Neural progenitor cell (in vitro differentiated cells): ENCODE results near the gene ZDHHC19. TPM values are rescaled to one million over a fixed set of nuclear protein-coding genes. Genes with fewer than 3 reads are reported as not detected.

Source experiments
- DNase-seq: peaks from one replicate; pipeline ENCODE4 v3.0.0-alpha.2; 2016; ENCODE audit warnings: low spot score
- H2AFZ ChIP-seq: fragments of 200-600 bp; sonication (generic); replicated peaks from 2 replicates; pipeline ENCODE4 v1.6.1; 2016; ENCODE audit warnings: antibody characterized with exemption
- H3F3A ChIP-seq: fragments of 200-600 bp; sonication (generic); 2 replicates; pipeline ENCODE4 v1.6.1; 2016; ENCODE audit warnings: antibody characterized with exemption, low read depth
- H3K27ac ChIP-seq: fragments of 200-600 bp; sonication (generic); 2 replicates; pipeline ENCODE4 v1.5.1; 2016; ENCODE audit warnings: mild to moderate bottlenecking
- H3K27me3 ChIP-seq: fragments of 200-600 bp; sonication (generic); 2 replicates; pipeline ENCODE4 v1.6.1; 2016; ENCODE audit warnings: mild to moderate bottlenecking, moderate library complexity
- H3K36me3 ChIP-seq: fragments of 200-600 bp; sonication (generic); 2 replicates; pipeline ENCODE4 v1.5.1; 2016
- H3K4me1 ChIP-seq: fragments of 200-600 bp; sonication (generic); 2 replicates; pipeline ENCODE4 v1.6.1; 2016; ENCODE audit warnings: mixed run types
- H3K4me2 ChIP-seq: fragments of 200-600 bp; sonication (generic); 2 replicates; pipeline ENCODE4 v1.6.1; 2016
- H3K4me3 ChIP-seq: fragments of 200-600 bp; sonication (generic); 2 replicates; pipeline ENCODE4 v1.5.1; 2016
- H3K79me2 ChIP-seq: fragments of 200-600 bp; sonication (generic); 2 replicates; pipeline ENCODE4 v1.6.1; 2016; ENCODE audit warnings: low read depth
- H3K9ac ChIP-seq: fragments of 200-600 bp; sonication (generic); 2 replicates; pipeline ENCODE4 v1.6.1; 2016
- H3K9me3 ChIP-seq: fragments of 200-600 bp; sonication (generic); 2 replicates; pipeline ENCODE4 v1.5.1; 2016; ENCODE audit warnings: low read depth
- H4K20me1 ChIP-seq: fragments of 200-600 bp; sonication (generic); 2 replicates; pipeline ENCODE4 v1.6.1; 2016; ENCODE audit warnings: low read depth
- H3K27ac Mint-ChIP-seq: 3 replicates; pipeline ENCODE4 v1.8.0; 2021; ENCODE audit warnings: mixed read lengths
- H3K27me3 Mint-ChIP-seq: 2 replicates; pipeline ENCODE4 v1.8.0; 2022; ENCODE audit warnings: low read depth, mild to moderate bottlenecking, inconsistent platforms, moderate library complexity, mixed read lengths; ENCODE audit not compliant: insufficient read depth
- H3K36me3 Mint-ChIP-seq: 3 replicates; pipeline ENCODE4 v1.8.0; 2021; ENCODE audit warnings: mixed read lengths
- H3K4me1 Mint-ChIP-seq: 3 replicates; pipeline ENCODE4 v1.8.0; 2021; ENCODE audit warnings: mixed read lengths
- H3K4me3 Mint-ChIP-seq: 3 replicates; pipeline ENCODE4 v1.8.0; 2021; ENCODE audit warnings: mild to moderate bottlenecking, moderate library complexity, mixed read lengths
- H3K9me3 Mint-ChIP-seq: 3 replicates; pipeline ENCODE4 v1.8.0; 2020; ENCODE audit warnings: mixed read lengths
- CTCF ChIP-seq: fragments of 200-600 bp; sonication (generic); IDR thresholded peaks from 2 replicates; pipeline ENCODE4 v1.5.1; 2017; ENCODE audit warnings: antibody characterized with exemption, mild to moderate bottlenecking
- EZH2 ChIP-seq: fragments of 200-600 bp; sonication (generic); IDR thresholded peaks from 2 replicates; pipeline ENCODE4 v1.6.1; 2017; ENCODE audit warnings: antibody characterized with exemption, mild to moderate bottlenecking, moderate library complexity
- EZH2phosphoT487 ChIP-seq: fragments of 200-600 bp; sonication (generic); IDR thresholded peaks from 2 replicates; pipeline ENCODE4 v1.6.1; 2017; ENCODE audit warnings: antibody characterized with exemption
- total RNA-seq: library from RNA; depleted of rRNA; stranded (reverse); fragments of >200 nt; gene quantifications from 2 replicates; pipeline ENCODE4 v1.2.3, GENCODE V29; 2015; ENCODE audit warnings: low replicate concordance

Gene ZDHHC19
- total RNA-seq, 1 donor from 2014 or later: not detected

GRCh38 chr3:196241704-196242103, 30.5 kb upstream of the ZDHHC19 start:
- Mint-ChIP-seq H3K27ac (no peak overlapping the region), H3K4me1 (peaks cover 3% of the 10 kb centered on the region), H3K4me3 (no peak overlapping the region), H3K27me3 (no peaks in the 10 kb centered on the region), H3K36me3 (peaks cover 28% of the 10 kb centered on the region), H3K9me3 (peaks cover 3% of the 10 kb centered on the region)
- DNase-seq: no peak
- Histone ChIP-seq H3K79me2 (no peaks in the 10 kb centered on the region), H2AFZ (no peak overlapping the region), H3K27ac (no peak overlapping the region), H3K9me3 (no peaks in the 10 kb centered on the region), H3K27me3 (no peaks in the 10 kb centered on the region), H3K36me3 (no peaks in the 10 kb centered on the region), H3F3A (no peaks in the 10 kb centered on the region), H3K9ac (no peak overlapping the region), H3K4me1 (no peaks in the 10 kb centered on the region), H4K20me1 (no peaks in the 10 kb centered on the region), H3K4me2 (no peak overlapping the region), H3K4me3 (no peak overlapping the region)
- TF ChIP-seq EZH2phosphoT487 (no peak), EZH2 (no peak), CTCF (no peak)

GRCh38 chr3:196240424-196240823, 29.2 kb upstream of the ZDHHC19 start:
- no peak overlapping the region for H2AFZ ChIP-seq
- Mint-ChIP-seq H3K4me1 (no peaks in the 10 kb centered on the region), H3K27me3 (peaks cover 2% of the 10 kb centered on the region), H3K27ac (no peak overlapping the region), H3K4me3 (no peak overlapping the region), H3K36me3 (peaks cover 19% of the 10 kb centered on the region), H3K9me3 (peaks cover 2% of the 10 kb centered on the region)
- H3K27ac ChIP-seq: no peak overlapping the region
- no peaks in the 10 kb centered on the region for H4K20me1 ChIP-seq
- H3K9ac ChIP-seq: no peak overlapping the region
- H3K36me3 ChIP-seq: no peaks in the 10 kb centered on the region
- no peak for DNase-seq
- H3K79me2 ChIP-seq: no peaks in the 10 kb centered on the region
- no peaks in the 10 kb centered on the region for H3F3A ChIP-seq
- H3K27me3 ChIP-seq: no peaks in the 10 kb centered on the region
- H3K4me3 ChIP-seq: no peak overlapping the region
- no peak overlapping the region for H3K4me2 ChIP-seq
- TF ChIP-seq CTCF: no peak
- TF ChIP-seq EZH2: no peak
- TF ChIP-seq EZH2phosphoT487: no peak
- no peaks in the 10 kb centered on the region for H3K4me1 ChIP-seq
- H3K9me3 ChIP-seq: no peaks in the 10 kb centered on the region

GRCh38 chr3:196238612-196239560, 27.7 kb upstream of the ZDHHC19 start:
- no peaks in the 10 kb centered on the region for H3F3A ChIP-seq
- H3K27me3 Mint-ChIP-seq: peaks cover 2% of the 10 kb centered on the region
- no peak overlapping the region for H3K27ac ChIP-seq
- H3K36me3 ChIP-seq: no peaks in the 10 kb centered on the region
- DNase-seq: no peak
- H3K27ac Mint-ChIP-seq: no peak overlapping the region
- no peaks in the 10 kb centered on the region for H3K4me1 Mint-ChIP-seq
- H3K79me2 ChIP-seq: no peaks in the 10 kb centered on the region
- H3K36me3 Mint-ChIP-seq: peaks cover 17% of the 10 kb centered on the region
- H4K20me1 ChIP-seq: no peaks in the 10 kb centered on the region
- H3K9me3 ChIP-seq: no peaks in the 10 kb centered on the region
- TF ChIP-seq EZH2phosphoT487 (no peak), CTCF (no peak), EZH2 (no peak)
- H3K4me3 ChIP-seq: no peak overlapping the region
- no peak overlapping the region for H3K9ac ChIP-seq
- H3K4me2 ChIP-seq: no peak overlapping the region
- H3K4me1 ChIP-seq: no peaks in the 10 kb centered on the region
- no peaks in the 10 kb centered on the region for H3K9me3 Mint-ChIP-seq
- H2AFZ ChIP-seq: no peak overlapping the region
- no peaks in the 10 kb centered on the region for H3K27me3 ChIP-seq
- no peak overlapping the region for H3K4me3 Mint-ChIP-seq
